T-helper 9 cell (primary cell): ENCODE data around the gene MYT1.

ENCODE experiments used
- DNase-seq: peaks from one replicate; pipeline ENCODE4 v3.0.0-alpha.2; 2020

Gene MYT1

DNA sequence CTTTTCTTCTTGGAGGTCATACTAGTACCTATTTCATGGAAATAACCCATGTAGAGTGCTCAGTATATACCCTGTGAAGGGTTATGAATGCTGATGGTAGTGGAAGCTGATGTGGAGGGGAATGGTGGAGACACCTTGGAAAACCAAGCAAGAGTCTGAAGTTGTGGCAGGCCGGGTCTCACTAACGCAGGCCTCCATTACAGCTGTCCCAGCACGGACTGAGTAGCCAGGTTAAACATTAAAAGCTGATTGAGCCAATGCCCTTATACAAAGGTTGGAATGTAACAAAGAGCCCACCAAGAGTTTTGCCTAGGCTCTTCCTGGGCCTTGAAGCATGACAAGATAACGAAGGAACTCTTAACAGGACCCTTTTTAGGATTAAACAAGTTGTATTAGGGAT is 89.2 kb downstream of the MYT1 start:
- DNase-seq = no peak

DNA sequence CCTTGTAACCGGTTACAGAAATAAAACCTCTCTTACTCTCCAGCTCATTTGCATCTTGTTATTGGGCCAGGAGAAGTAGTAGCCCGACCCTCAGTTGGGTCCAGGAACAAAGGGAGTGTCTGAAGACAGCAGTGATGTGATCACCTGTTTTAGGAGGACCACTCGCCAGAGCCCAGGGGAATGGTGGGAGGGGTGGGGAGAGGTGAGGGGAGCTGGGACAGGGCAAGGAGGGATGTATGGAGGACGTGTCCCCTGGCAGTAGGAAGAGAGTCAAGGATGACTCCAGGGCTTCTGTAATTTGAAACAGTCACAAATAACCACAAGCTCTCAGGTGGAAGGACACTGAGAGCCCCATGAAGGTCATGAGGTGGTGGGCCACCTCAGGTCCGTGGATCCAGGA is 89.9 kb downstream of the MYT1 start:
- DNase-seq = no peak

DNA sequence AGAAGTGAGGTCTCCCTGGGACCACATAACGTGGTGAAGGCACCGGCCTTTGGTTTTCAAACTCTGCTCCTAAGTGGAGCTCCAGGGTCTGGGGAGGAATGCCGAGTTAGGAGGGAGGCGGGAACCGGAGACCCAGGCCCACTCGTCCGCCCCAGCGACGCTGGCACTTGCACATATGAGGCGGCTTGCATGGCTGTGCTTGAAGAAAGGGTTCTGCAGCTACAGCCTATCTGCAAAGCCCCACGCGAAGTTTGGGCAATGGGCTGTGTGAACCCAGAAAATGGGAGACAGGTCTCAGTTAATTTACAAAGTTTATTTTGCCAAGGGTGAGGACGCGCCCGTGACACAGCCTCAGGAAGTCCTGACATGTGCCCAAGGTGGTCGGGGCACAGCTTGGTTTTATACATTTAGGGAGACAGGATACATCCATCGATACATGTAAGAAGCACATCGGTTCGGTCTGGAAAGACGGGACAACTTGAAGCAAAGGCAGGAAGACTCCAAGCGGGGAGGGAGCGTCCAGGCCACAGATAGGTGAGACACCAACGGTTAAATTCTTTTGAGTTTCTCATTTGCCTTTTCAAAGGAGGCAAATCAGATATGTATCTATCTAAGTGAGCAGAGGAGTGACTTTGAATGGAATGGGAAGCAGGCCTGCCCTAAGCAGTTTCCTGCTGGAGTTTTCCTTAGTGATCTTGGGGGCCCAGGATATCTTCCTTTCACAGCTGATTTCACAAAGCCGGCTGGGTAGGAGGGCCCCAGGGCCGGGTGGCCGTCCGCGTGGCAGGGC is 90.5 kb downstream of the MYT1 start:
- DNase-seq = no peak

DNA sequence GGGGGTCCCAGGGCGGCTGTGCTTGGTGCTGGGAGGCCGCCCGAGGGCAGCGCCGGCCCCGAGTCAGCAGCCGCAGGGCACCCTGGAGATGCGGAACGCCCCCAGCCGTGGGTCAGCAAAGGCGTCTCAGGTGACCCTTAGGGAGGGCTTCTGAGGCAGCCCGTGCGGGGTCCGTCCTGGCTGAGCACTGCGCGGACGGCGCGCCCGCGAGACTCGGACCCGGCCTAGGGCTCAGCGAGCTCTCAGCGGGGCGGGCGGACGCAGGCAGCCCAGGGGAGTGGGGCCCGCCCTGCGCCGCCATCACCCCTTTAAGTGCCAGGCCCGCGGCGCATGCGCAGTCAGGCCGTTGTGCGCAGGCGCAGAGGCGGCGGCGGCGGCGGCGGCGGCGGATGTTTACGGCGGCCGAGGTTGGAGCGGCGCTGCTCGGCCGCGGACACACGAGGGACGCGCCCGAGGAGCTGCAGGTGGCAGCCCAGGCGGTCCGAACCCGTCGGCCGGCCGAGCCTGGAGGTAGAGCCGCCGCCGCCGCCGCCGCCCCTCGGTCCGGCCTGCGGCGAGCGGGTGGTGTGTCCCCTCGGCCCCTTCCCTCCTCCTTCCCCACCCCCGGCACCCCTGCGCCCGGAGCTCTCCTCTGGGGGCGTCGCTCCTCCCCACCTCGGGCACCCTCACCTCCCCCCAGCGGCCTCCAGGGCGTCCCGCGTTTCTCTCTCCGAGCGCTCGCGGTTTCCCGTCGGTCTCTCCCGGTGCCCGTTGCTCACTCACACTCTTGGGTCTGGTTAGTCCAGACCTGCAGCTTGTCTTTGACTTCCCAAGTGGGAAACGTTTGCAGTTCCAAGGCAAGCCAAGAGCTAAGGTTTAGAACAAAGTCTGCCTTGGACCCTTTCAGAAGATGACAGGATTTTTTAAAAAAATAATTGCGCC is 91.4 kb downstream of the MYT1 start, which contains the start of gene PCMTD2:
Gene PCMTD2 (plus strand): TSS at position 388 of the 921 bp plus-strand sequence. CDS start 4,218 bp downstream, outside the sequence.
- peak; percentile 76 for DNase-seq

DNA sequence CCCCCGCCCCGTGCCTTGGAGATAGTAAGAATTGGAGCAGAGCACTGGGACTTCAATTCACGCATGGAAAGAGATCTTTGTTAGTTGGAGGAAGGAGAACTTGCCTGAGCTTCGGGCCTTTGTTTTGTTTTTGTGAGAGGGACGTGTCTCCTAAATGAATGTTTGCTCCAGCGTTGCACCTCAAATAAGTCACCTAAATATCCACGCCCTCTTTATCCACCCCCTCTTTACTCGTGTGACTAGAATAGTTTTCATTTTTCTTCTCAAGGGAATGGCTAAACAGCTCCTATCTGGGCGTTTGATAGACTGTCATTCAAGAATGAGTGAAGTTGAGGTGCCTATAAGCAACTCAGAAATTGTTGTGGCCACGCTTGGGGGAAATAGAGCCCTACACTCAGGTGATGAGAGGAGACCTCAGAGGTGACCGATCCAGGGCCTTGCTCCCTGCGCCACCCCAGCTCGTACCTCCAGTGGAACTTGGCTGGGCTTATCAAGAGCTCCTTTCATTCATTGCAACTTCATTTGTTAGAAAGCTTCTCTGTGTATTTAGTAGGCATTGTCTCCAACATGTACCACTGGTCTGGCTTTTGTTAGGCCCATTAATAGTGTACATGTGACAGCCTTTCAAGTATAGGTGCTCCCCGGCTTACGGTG is 92.2 kb downstream of the MYT1 start:
- no peak for DNase-seq

DNA sequence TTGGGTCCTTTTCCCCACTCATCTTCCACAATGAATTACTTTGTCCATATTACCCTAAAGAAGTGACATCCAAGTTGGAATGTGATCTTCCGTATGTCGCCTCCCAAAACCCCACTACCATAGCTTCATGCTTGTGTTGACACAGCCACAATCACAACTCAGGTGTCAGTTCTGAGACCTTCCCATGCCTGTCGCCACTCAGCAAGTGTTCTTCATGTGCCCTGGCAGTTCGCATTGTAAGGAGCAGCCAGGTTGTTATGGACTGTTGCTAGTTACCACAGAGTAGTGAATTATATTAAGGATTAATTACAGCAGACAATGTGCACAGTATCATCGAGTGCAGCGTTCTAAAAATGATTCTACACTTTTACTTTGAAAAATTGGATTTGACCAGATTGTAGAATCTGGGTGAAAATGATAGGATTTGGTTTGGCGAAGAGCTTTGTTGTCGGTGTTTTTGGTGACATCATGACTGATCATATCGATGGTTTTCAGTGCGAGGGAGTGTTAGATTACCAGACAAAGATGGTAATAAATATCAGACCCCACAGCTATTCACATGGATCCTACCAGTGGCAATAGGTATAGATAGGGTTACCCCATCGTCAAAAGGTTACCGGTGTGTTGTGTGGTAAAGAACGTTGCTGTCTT is 93.0 kb downstream of the MYT1 start:
- no peak for DNase-seq

DNA sequence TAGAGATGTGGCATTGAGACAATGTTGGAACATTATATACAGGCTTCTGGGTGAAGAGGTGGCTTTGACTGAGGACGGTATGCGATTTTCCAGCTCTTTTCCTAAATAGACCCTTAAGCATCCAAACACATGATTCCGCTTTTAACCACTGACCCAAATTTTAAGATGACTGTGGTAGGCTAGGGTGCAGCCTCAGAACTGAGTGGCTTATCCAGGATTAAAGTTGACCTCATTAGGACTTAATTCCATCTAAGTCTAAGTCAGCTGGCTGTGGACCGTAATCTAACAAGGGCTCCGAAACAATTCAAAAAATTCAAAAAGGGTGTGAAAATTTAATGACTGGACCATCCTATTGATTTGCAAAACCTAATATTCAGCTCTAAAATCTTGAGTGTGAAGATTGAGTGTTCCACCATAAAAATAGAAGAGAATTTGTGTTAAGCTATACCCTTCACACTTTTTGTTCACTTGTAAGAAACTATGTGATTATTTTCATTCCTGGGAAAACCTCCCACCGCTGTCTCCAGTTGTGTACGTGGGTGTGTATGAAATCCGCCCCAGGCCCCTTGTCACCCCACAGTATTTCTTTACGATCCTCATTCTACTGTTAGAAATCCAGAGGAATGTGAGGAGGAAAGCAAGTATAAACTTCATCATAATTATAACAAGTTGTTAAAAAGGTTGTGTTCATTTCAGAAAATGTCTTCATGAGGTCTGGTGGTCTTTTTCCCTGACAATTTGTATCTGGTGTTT is 94.0 kb downstream of the MYT1 start:
- DNase-seq = no peak

DNA sequence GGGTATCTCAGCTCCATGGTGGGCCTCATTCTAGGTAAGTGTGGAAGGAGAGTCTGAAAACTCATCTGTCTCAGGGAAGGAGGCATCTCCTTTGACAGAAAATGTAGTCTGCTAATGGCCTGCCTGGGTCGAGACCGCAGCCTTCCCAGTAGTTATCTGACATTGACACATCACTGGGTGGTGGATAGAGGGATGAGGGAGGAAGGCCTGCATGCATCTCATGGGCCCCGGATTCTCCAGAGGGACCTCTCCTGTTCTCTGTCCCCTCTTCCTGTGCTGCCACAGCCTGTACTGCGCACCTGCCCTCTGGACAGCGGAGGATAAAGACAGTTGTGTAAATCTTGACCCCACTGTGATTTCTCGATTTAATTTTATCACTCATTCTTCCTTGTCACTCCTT is 96.0 kb downstream of the MYT1 start:
- DNase-seq = no peak

DNA sequence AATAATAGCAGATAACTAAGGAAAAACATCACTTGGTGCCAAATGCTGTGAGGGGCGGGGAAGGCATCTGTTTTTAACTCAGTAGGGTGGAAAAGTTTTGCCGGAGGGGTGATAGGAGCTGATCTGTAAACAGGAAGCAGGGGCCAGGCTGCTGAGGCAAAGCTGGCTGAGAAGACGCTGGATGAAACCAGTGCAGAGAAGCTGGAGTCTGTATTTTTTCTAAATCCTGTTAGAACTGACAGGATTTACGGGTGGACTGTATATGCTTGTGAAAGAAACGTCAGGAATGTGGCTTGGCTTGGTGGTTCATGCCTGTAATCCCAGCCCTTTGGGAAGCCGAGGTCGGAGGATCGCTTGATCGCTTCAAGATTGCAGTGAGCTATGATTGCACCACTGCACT is 96.9 kb downstream of the MYT1 start:
- DNase-seq = no peak

DNA sequence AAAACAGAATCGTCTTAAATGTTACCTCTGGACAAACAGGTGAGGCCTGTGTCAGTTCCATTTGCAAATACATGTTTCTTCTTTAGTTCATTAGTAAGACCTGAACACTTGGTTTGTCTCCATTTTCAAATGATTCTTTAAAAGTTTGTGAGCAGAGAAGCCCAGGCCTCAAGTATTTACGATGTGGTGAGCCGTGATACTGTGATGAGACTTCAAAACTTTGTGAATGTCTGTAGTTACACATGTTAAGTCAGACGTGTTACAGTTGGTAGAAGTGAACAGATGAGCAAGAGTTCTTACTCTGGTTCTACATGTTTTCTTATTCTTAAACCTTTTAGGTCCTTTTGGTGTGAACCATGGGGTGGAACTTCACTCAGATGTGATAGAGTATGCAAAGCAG is 99.8 kb downstream of the MYT1 start:
- DNase-seq = no peak

DNA sequence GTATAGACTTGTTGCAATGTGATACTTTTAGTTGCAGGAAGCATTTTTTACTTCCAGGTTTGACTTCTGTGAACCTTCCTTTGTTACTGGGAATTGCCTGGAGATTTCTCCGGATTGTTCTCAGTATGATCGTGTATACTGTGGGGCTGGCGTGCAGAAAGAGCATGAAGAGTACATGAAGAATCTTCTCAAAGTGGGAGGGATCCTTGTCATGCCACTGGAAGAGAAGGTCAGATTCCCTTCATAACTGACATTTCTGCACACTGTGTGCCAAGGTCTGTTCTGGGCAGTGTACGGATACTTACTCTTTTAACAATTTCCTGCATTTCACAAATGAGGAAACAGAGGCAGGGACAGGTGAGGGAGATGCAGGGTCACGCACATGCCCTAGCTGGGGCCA is 100.9 kb downstream of the MYT1 start:
- no peak for DNase-seq

DNA sequence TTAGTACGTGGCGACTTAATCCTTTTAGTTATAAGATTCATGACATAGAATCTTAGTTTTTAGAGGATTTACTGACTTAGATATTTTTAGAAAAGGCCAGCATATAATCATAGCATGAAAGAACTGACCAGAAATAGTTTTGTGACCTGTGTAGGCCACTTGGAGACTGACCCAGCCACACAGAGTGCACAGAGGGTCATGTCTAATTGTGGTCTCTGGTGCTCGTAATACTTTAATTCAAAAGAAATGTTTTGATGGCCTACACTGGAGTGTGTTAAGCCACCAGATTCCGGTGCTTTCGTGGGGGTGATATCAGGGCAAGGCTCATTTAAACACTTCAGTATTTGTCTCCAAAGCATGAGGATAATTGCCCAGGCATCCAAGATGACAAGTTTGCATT is 102.7 kb downstream of the MYT1 start:
- DNase-seq = no peak

DNA sequence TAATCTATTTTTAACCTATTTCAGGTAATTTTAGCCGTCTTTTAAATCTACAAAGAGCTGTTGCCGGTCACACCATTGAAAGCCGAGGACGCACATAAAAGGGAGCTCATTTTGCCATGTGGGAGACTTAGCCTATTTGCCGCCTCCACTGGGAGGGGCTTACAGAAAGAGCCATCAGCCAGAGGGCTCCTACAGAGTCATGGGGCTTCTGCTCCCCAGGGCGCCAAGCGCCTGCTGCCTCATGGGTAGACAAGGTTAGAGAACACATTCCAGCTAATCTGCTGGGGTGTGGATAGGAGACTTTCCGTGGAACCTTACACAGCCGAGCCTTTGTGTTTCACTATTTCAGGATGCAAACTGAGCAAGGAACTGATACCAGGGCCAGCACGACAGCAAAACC is 103.9 kb downstream of the MYT1 start:
- no peak for DNase-seq

DNA sequence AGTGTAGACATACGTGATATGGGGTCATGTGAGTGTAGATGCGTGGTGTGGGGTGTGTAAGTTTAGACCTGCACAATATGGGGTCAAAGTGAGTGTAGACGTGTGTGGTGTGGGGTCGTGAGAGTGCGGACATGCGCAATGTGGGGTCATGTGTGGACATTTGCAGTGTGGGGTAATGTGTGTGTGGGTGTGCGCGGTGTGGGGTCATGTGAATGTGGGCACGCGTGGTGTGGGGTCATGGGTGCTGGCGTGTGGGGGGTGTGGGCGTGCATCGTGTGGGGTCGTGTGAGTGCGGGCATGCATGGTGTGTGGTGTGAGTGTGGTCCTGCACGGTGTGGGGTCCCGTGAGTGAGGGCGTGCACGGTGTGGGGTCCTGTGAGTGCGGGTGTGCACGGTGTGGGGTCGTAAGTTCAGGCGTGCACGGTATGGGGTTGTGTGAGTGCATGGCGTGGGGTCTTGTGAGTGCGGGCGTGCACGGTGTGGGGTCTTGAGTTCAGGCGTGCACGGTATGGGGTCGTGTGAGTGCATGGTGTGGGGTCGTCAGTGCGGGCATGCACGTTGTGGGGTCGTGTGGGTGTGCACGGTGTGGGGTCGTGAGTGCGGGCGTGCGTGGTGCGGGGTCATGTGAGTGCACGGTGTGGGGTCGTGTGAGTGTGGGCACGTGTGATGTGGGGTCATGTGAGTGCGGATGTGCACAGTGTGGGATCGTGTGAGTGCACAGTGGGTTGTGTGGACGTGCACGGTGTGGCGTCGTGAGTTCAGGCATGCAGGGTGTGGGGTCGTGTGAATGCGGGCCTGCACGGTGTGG is 105.6 kb downstream of the MYT1 start:
- no peak for DNase-seq

DNA sequence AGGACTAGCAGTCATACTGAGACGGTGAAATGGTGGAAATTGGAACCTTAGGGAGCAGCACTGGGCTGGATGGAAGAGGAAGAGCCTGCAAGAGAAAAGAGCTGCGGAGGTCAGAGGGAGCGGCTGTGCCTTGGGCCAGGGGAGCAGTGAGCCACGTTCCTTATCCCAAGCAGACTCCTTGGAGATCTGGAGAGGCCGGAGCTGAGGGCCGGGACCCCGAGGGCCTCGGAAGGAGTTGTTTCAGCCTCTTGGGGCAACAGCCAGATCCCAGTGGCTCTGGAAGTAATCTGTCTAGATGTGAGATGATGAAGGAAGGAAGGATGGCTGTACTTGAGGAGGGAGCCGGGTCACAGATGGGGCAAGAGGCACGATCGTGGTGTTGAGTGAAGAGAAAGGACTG is 107.4 kb downstream of the MYT1 start:
- no peak for DNase-seq

DNA sequence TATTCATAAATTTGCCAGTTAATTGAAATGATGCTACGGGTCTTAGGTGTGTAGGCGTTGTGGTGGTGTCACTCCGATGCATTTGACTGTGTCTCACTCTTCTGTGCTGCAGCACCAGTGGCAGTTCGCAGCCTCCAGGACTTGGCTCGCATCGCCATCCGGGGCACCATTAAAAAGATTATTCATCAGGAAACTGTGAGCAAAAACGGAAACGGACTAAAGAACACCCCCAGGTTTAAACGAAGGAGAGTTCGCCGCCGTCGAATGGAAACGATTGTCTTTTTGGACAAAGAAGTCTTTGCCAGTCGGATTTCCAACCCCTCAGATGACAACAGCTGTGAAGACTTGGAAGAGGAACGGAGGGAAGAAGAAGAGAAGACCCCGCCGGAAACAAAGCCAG is 108.9 kb downstream of the MYT1 start:
- DNase-seq = no peak

DNA sequence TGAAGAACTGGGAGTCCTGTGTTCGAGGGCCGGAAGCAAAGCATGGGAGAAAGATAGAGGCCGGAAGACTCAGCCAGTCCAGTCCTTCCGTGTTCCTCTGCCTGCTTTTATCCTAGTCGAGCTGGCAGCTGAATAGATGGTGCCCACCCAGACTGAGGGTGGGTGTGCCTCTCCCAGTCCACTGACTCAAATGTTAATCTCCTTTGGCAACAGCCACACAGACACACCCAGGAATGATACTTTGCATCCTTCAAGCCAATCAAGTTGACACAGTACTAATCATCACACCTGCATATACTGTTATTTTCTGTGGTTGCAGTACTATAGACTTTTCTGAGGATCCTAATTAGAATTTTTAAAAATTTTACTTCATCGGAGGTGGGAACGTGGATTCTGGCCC is 112.6 kb downstream of the MYT1 start:
- DNase-seq = no peak

DNA sequence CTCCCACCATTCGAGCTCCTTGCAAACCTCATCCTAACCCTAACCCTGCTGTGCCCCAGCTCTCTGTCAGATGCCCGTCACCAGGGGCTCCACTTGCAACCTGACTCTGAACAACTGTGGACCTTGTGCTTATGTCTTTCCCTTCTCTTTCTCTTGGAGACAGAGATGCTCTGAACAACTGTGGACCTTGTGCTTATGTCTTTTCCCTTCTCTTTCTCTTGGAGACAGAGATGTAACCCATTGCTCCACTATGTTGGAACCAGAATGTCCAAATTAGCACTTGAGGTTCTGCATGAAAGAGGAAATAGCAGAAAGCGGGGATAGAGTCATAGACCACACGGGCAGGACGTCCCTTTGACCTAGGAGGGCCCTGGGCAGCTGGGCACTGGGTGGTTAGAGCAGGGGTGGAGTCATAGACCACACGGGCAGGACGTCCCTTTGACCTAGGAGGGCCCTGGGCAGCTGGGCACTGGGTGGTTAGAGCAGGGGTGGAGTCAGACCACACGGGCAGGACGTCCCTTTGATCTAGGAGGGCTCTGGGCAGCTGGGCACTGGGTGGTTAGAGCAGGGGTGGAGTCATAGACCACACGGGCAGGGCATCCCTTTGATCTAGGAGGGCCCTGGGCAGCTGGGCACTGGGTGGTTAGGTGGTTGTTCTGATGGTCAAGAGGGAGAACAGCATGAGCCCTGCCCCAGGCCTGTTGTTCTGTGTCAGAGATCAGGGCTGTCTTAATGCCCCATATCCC is 113.5 kb downstream of the MYT1 start:
- no peak for DNase-seq

DNA sequence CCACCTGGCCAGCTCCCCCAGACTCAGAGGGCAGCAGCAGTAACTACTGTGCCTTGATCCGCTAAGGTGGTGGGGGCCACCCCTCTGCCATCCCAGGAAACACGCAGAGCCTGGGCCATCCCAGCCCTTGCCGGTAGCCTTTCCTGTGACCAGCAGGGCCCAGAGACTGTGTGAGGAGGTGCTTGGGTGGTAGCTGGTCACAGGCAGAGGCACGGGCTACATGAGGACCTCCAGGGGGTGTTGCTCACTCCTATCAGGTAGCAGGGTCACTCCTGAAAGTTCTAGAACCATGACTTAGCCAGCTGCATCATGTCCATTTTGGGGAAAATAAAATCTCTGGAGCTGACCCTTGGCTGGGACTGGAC is 114.0 kb downstream of the MYT1 start:
- DNase-seq = no peak

DNA sequence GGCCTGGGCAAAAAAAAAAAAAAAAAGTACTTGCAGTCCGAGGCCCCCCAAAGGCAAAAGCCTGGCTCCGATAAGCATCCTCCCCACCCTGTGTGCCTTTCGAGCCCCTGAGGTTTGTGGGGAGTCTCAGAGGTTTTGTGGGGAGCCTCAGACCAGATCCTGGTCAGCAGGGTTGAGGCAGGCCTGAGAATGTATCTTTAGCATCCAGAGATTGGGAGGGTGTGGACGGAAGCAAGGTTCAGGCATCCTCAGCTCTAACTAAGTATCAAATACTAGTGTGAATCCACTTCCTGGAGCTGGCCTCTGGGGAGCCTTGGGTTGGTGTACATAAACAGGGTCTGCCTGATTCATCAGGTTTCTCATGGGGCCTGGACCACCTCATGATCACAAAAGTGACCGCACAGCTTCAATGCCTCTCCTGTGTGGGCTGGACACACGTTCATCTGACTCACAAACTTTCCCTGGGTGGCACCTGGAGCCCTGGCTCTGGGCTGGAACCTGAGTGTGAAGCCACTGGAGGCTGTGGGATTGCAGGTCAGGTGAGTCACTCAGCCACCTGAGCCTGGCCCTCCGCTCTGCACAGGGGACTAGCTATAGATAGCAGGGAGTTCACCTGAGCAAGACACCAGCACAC is 115.7 kb downstream of the MYT1 start:
- no peak for DNase-seq
